CD4-positive, alpha-beta memory T cell (primary cell): Measurements from ENCODE around the gene TSKS. TPM values are rescaled to one million over a fixed set of nuclear protein-coding genes. Genes with fewer than 3 reads are reported as not detected.
A peak's percentile ranks its signal among the peaks of the same experiment; 100 is the strongest.
"Not testable (repeated sequence)": the region's sequence is repeated elsewhere in the genome, so short reads cannot be mapped to it uniquely, and the experiment has no call there.

Experiments
- CTCF ChIA-PET: fragments of 350-600 bp; sonication (Branson Sonifier 250); formaldehyde crosslinking; loops from one replicate; lab custom pipeline; 2021; ENCODE audit warnings: inconsistent platforms; ENCODE audit not compliant: partially characterized antibody; lab: Charles Lee
- POLR2A ChIA-PET: fragments of 350-600 bp; sonication (Branson Sonifier 250); formaldehyde crosslinking; loops from one replicate; lab custom pipeline; 2021; ENCODE audit not compliant: partially characterized antibody; lab: Charles Lee
- DNase-seq, 5 donors: peaks; one replicate each; pipeline versions ENCODE4 v3.0.0 to v3.0.0-alpha.2; 2020 to 2022; ENCODE audit warnings: mixed read lengths in 1 of 5
- H3K27ac ChIP-seq: one replicate; pipeline ENCODE4 v1.7.0; 2013; ENCODE audit warnings: low read depth, low read length
- H3K27me3 ChIP-seq: 2 replicates; pipeline ENCODE4 v1.7.0; 2013; ENCODE audit warnings: mild to moderate bottlenecking, low read length, moderate library complexity; ENCODE audit not compliant: insufficient read depth
- H3K36me3 ChIP-seq: 2 replicates; pipeline ENCODE4 v1.7.0; 2013; ENCODE audit warnings: mild to moderate bottlenecking, low read length, moderate library complexity; ENCODE audit not compliant: insufficient read depth
- H3K4me1 ChIP-seq: 2 replicates; pipeline ENCODE4 v1.7.0; 2013; ENCODE audit warnings: mild to moderate bottlenecking, low read length, moderate library complexity; ENCODE audit not compliant: insufficient read depth
- H3K4me3 ChIP-seq, 2 donors: one replicate each; pipeline ENCODE4 v1.7.0; 2013; ENCODE audit warnings: low read length in 2 of 2, mild to moderate bottlenecking in 1 of 2
- H3K9me3 ChIP-seq, 2 donors: one replicate each; pipeline ENCODE4 v1.7.0; 2013; ENCODE audit warnings: low read length in 2 of 2, control low read depth in 1 of 2; ENCODE audit not compliant: control insufficient read depth in 1 of 2
- H3K27ac Mint-ChIP-seq, 7 donors: one replicate each; pipeline ENCODE4 v1.8.0; 2020 to 2021; ENCODE audit warnings: mixed read lengths in 7 of 7, mild to moderate bottlenecking in 6 of 7, inconsistent platforms in 3 of 7, moderate library complexity in 3 of 7
- H3K27me3 Mint-ChIP-seq, 2 donors: one replicate each; pipeline ENCODE4 v1.8.0; 2020 to 2021; ENCODE audit warnings: mixed read lengths in 2 of 2
- H3K36me3 Mint-ChIP-seq, 2 donors: one replicate each; pipeline ENCODE4 v1.8.0; 2020 to 2021; ENCODE audit warnings: mixed read lengths in 2 of 2, inconsistent platforms in 1 of 2, mild to moderate bottlenecking in 1 of 2
- H3K4me1 Mint-ChIP-seq, 4 donors: one replicate each; pipeline ENCODE4 v1.8.0; 2020 to 2021; ENCODE audit warnings: mixed read lengths in 4 of 4, mild to moderate bottlenecking in 1 of 4
- H3K4me3 Mint-ChIP-seq, 8 donors: one replicate each; pipeline ENCODE4 v1.8.0; 2020 to 2021; ENCODE audit warnings: mixed read lengths in 8 of 8, mild to moderate bottlenecking in 7 of 8, moderate library complexity in 6 of 8, inconsistent platforms in 3 of 8
- H3K9me3 Mint-ChIP-seq, 8 donors: one replicate each; pipeline ENCODE4 v1.8.0; 2020 to 2021; ENCODE audit warnings: mixed read lengths in 8 of 8, mild to moderate bottlenecking in 5 of 8, inconsistent platforms in 3 of 8, moderate library complexity in 1 of 8
- intact Hi-C: fragments of 100-400 bp; cut with micrococcal nuclease; formaldehyde crosslinking; loops from one replicate; pipeline ENCODE4 v1.15.1; 2023
- polyA plus RNA-seq, 2 donors: library from polyadenylated mRNA; unstranded; fragments of 300-500 nt; fragmentation: Illumina TruSeq; gene quantifications; one replicate each; pipeline ENCODE4 v1.2.3, GENCODE V29; 2021
- total RNA-seq, 2 experiments: library from RNA; stranded (reverse); gene quantifications; one replicate each; pipeline ENCODE4 v1.2.3, GENCODE V29; 2021

The TSKS gene
- total and polyA plus RNA-seq, 4 experiments from 2014 or later, result 0.16 to 1.1 (median 0.73) TPM

- Histone ChIP-seq H3K4me3 (no peak overlapping the region), H3K27ac (no peak overlapping the region), H3K4me1 (no peaks in the 10 kb centered on the region), H3K27me3 (no peaks in the 10 kb centered on the region), H3K36me3 (no peaks in the 10 kb centered on the region), H3K9me3 (no peaks in the 10 kb centered on the region)
- no peaks in the 10 kb centered on the region for H3K27me3 Mint-ChIP-seq
- H3K9me3 Mint-ChIP-seq, result no peaks in the 10 kb centered on the region
- peaks cover 0 to 6% (median 4%) of the 10 kb centered on the region in 4 donors for H3K4me1 Mint-ChIP-seq
- no peak for DNase-seq
- H3K4me3 Mint-ChIP-seq, result no peak overlapping the region
- H3K27ac Mint-ChIP-seq, result no peak overlapping the region
- intact Hi-C loops, result no loop called here
- H3K36me3 Mint-ChIP-seq, result no peaks in the 10 kb centered on the region
- ChIA-PET POLR2A (interaction anchor here (1.0 kb wide), 1 partner anchor 11 kb away, joined by 3 read pairs; no protein-coding TSS in a partner anchor), CTCF (no interaction called here)
These were observed 23.2 kb downstream of the TSKS start for GRCh38 chr19:49739933-49740332.

- Histone ChIP-seq H3K36me3 (no peaks in the 10 kb centered on the region), H3K4me1 (no peaks in the 10 kb centered on the region), H3K9me3 (no peaks in the 10 kb centered on the region), H3K4me3 (no peak overlapping the region), H3K27ac (no peak overlapping the region), H3K27me3 (no peaks in the 10 kb centered on the region)
- intact Hi-C loops, result no loop called here
- Mint-ChIP-seq H3K27me3 (peaks cover 0 to 2% of the 10 kb centered on the region in 2 donors), H3K9me3 (no peaks in the 10 kb centered on the region), H3K27ac (peak overlapping the region in 1 of 7 donors; percentile 77), H3K36me3 (no peaks in the 10 kb centered on the region), H3K4me1 (peaks cover 0 to 6% (median 4%) of the 10 kb centered on the region in 4 donors), H3K4me3 (peak overlapping the region in 1 of 8 donors; percentile 57)
- ChIA-PET POLR2A (no interaction called here), CTCF (no interaction called here)
- no peak for DNase-seq
These were observed 24.0 kb downstream of the TSKS start for GRCh38 chr19:49739098-49739497.

GRCh38 chr19:49738268-49738667 is 24.8 kb downstream of the TSKS start:
- Mint-ChIP-seq H3K9me3 (no peaks in the 10 kb centered on the region), H3K4me1 (peaks cover 0 to 6% (median 4%) of the 10 kb centered on the region in 4 donors), H3K36me3 (no peaks in the 10 kb centered on the region), H3K27ac (no peak overlapping the region), H3K27me3 (peaks cover 0 to 2% of the 10 kb centered on the region in 2 donors), H3K4me3 (no peak overlapping the region)
- intact Hi-C loops, result no loop called here
- Histone ChIP-seq H3K27me3 (no peaks in the 10 kb centered on the region), H3K4me1 (no peaks in the 10 kb centered on the region), H3K4me3 (no peak overlapping the region), H3K9me3 (no peaks in the 10 kb centered on the region), H3K36me3 (no peaks in the 10 kb centered on the region), H3K27ac (no peak overlapping the region)
- DNase-seq, result no peak
- POLR2A ChIA-PET, result no interaction called here
- CTCF ChIA-PET, result no interaction called here

- H3K4me1 Mint-ChIP-seq, result no peaks in the 10 kb centered on the region
- H3K27me3 ChIP-seq, result no peaks in the 10 kb centered on the region
- H3K36me3 Mint-ChIP-seq, result peaks cover 3 to 15% of the 10 kb centered on the region in 2 donors
- intact Hi-C loops, result no loop called here
- H3K4me3 Mint-ChIP-seq, result no peak overlapping the region
- ChIA-PET CTCF (interaction anchor here (1.0 kb wide), 1 partner anchor 13 kb away, joined by 3 read pairs; no protein-coding TSS in a partner anchor), POLR2A (interaction anchor here (0.8 kb wide), 1 partner anchor 13 kb away, joined by 3 read pairs; no protein-coding TSS in a partner anchor)
- H3K4me1 ChIP-seq, result no peaks in the 10 kb centered on the region
- peaks cover 0 to 2% of the 10 kb centered on the region in 2 donors for H3K27me3 Mint-ChIP-seq
- H3K27ac Mint-ChIP-seq, result no peak overlapping the region
- no peak overlapping the region for H3K4me3 ChIP-seq
- H3K36me3 ChIP-seq, result no peaks in the 10 kb centered on the region
- H3K9me3 Mint-ChIP-seq, result no peaks in the 10 kb centered on the region
- H3K9me3 ChIP-seq, result no peaks in the 10 kb centered on the region
- DNase-seq, result no peak
- H3K27ac ChIP-seq, result no peak overlapping the region
These were observed 32.9 kb downstream of the TSKS start for GRCh38 chr19:49730166-49730565.

- ChIA-PET POLR2A (no interaction called here), CTCF (interaction anchor here (1.1 to 1.4 kb wide), 2 partner anchors 10 kb away, joined by 3 to 4 read pairs; no protein-coding TSS in a partner anchor)
- Histone ChIP-seq H3K4me1 (no peaks in the 10 kb centered on the region), H3K27ac (no peak overlapping the region), H3K9me3 (no peaks in the 10 kb centered on the region), H3K27me3 (no peaks in the 10 kb centered on the region), H3K4me3 (no peak overlapping the region), H3K36me3 (no peaks in the 10 kb centered on the region)
- peaks cover 10 to 23% of the 10 kb centered on the region in 2 donors for H3K36me3 Mint-ChIP-seq
- H3K27ac Mint-ChIP-seq, result peak overlapping the region in 1 of 7 donors; percentile 4
- DNase-seq, result no peak
- H3K4me3 Mint-ChIP-seq, result no peak overlapping the region
- H3K9me3 Mint-ChIP-seq, result peaks cover 0 to 2% (median 0%) of the 10 kb centered on the region in 8 donors
- peaks cover 0 to 1% (median 0%) of the 10 kb centered on the region in 4 donors for H3K4me1 Mint-ChIP-seq
- intact Hi-C loops, result no loop called here
- no peaks in the 10 kb centered on the region for H3K27me3 Mint-ChIP-seq
These were observed 35.7 kb downstream of the TSKS start for GRCh38 chr19:49727217-49728030.

GRCh38 chr19:49719420-49719819 is 43.7 kb downstream of the TSKS start:
- Mint-ChIP-seq H3K4me1 (peaks cover 7 to 12% (median 10%) of the 10 kb centered on the region in 4 donors), H3K36me3 (peaks cover 5 to 14% of the 10 kb centered on the region in 2 donors), H3K27ac (peak overlapping the region in 2 of 7 donors; percentile 50 to 79), H3K4me3 (peak overlapping the region in 4 of 8 donors; percentile 15 to 67 (median 57))
- POLR2A ChIA-PET, H3K9me3 ChIP-seq, H3K9me3 Mint-ChIP-seq, H3K27ac ChIP-seq, H3K4me3 ChIP-seq, H3K27me3 ChIP-seq, H3K27me3 Mint-ChIP-seq, H3K36me3 ChIP-seq, DNase-seq: not testable (repeated sequence)
- H3K4me1 ChIP-seq, result peaks cover 12% of the 10 kb centered on the region
- intact Hi-C loops, result loop anchor here (5.0 kb wide), 1 partner anchor 158 kb away; the partner anchor contains the start of genes AKT1S1 and TBC1D17
- CTCF ChIA-PET, result interaction anchor here (0.7 kb wide), 1 partner anchor 405 kb away, joined by 3 read pairs; no protein-coding TSS in a partner anchor

GRCh38 chr19:49718991-49719390 is 44.1 kb downstream of the TSKS start:
- no peaks in the 10 kb centered on the region for H3K27me3 ChIP-seq
- intact Hi-C loops, result loop anchor here (5.0 kb wide), 1 partner anchor 158 kb away; the partner anchor contains the start of genes AKT1S1 and TBC1D17
- Mint-ChIP-seq H3K27me3 (no peaks in the 10 kb centered on the region), H3K27ac (peak overlapping the region in 5 of 7 donors; percentile 47 to 98 (median 79)), H3K36me3 (peaks cover 5 to 11% of the 10 kb centered on the region in 2 donors), H3K4me1 (peaks cover 7 to 12% (median 10%) of the 10 kb centered on the region in 4 donors), H3K4me3 (peak overlapping the region in 7 of 8 donors; percentile 15 to 67 (median 55)), H3K9me3 (peaks cover 0 to 6% (median 0%) of the 10 kb centered on the region in 8 donors)
- H3K36me3 ChIP-seq, result no peaks in the 10 kb centered on the region
- ChIA-PET POLR2A (interaction anchor here (1.1 kb wide), 1 partner anchor 133 kb away, joined by 3 read pairs; no protein-coding TSS in a partner anchor), CTCF (no interaction called here)
- DNase-seq, result no peak
- no peaks in the 10 kb centered on the region for H3K9me3 ChIP-seq
- H3K27ac ChIP-seq, result no peak overlapping the region
- H3K4me3 ChIP-seq, result no peak overlapping the region
- peaks cover 12% of the 10 kb centered on the region for H3K4me1 ChIP-seq
